ENCODE data around the gene IGF2BP2.
A peak's percentile ranks its signal among the peaks of the same experiment; 100 is the strongest.
"Not testable (repeated sequence)": the region's sequence is repeated elsewhere in the genome, so short reads cannot be mapped to it uniquely, and the experiment has no call there.

The IGF2BP2 gene

DNA sequence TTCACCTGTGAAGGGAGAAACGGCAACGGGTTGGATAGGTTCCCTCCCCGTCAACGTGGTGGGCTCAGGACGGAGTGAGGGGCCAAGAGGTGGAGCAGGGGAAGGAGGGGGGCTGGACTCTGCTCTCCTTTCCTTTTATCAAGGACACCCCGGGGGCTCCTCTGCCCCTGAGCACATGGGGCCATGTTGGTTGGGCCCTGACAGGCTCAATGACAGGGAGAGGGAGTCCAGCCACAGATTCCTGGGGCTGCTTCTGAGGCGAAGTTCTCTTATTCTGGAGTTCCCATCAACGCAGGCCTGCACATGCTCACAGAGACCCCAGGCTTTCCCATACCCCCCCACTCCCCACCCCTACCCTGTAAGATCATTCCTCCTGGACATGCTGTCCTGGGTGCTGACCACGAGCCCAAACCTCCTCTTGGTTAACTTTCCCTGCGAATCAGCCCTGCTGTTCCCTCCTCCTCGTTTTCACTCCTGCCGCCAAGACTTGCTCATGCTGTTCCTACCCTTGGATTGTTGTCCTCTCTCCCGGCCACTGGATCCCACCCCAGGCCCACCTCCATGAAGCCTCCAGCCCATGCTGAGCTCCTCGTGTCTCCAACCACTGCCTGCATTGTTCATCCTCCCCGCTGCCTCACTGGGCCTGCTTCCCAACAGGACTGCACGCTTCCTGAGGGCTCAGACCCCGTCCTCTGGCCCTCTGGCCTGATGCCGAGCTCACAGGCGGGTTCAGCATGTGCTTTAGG lies 177.5 kb downstream of the IGF2BP2 start:
- TF ChIP-seq, protein P1, sequence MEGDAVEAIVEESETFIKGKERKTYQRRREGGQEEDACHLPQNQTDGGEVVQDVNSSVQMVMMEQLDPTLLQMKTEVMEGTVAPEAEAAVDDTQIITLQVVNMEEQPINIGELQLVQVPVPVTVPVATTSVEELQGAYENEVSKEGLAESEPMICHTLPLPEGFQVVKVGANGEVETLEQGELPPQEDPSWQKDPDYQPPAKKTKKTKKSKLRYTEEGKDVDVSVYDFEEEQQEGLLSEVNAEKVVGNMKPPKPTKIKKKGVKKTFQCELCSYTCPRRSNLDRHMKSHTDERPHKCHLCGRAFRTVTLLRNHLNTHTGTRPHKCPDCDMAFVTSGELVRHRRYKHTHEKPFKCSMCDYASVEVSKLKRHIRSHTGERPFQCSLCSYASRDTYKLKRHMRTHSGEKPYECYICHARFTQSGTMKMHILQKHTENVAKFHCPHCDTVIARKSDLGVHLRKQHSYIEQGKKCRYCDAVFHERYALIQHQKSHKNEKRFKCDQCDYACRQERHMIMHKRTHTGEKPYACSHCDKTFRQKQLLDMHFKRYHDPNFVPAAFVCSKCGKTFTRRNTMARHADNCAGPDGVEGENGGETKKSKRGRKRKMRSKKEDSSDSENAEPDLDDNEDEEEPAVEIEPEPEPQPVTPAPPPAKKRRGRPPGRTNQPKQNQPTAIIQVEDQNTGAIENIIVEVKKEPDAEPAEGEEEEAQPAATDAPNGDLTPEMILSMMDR (IDR thresholded peaks at IDR 0.05; ENCODE audit: extremely low read depth, insufficient read depth, missing control alignments): no peak
- in situ Hi-C loops (cut with MboI; ENCODE audit: low pct_unique_long_range_greater_than_20kb, low sequenced_read_pairs, unreplicated experiment): no loop called here
- DNase-seq (ENCODE audit: low spot score): no peak

DNA sequence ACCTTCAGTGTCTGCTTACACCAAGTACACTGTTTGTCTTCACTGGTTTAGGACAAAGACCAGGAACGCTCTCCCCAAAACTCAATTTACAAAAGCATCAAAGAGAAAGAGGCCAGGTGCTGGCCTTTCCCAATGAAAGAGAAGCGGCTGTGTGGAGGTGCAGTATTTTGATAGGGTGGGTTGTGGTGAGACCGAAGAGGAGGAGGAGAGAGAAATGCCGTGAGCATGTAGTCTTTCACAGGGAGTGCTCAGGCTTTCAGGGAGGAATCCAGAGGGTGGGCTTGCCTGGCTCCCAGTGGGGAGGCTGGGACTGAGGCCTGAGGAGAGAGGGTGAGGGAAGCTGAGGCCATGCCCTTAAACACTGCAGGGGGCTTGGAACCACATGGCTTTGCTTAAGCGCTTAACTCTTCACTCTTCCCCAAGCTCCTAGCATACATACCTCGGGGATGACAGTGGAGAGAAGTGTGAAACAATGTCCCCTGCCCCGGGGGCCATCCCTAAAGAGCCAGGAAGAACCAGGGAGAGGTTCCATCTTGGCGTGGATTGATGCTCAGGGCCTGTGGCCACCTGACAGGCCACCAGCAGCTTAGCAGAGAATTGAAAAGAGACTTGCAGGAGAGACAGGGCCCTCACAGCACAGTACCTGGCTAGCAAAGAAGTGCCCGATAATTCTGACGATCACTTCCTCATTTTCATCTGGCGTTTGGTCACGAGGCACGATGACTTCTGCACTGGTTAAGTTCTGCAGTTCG lies 178.3 kb downstream of the IGF2BP2 start:
- peak; percentile 33 for DNase-seq (ENCODE audit: low spot score)
- TF ChIP-seq, protein P1 (IDR thresholded peaks at IDR 0.05; ENCODE audit: extremely low read depth, insufficient read depth, missing control alignments): no peak
- in situ Hi-C loops (cut with MboI; ENCODE audit: low pct_unique_long_range_greater_than_20kb, low sequenced_read_pairs, unreplicated experiment): no loop called here

DNA sequence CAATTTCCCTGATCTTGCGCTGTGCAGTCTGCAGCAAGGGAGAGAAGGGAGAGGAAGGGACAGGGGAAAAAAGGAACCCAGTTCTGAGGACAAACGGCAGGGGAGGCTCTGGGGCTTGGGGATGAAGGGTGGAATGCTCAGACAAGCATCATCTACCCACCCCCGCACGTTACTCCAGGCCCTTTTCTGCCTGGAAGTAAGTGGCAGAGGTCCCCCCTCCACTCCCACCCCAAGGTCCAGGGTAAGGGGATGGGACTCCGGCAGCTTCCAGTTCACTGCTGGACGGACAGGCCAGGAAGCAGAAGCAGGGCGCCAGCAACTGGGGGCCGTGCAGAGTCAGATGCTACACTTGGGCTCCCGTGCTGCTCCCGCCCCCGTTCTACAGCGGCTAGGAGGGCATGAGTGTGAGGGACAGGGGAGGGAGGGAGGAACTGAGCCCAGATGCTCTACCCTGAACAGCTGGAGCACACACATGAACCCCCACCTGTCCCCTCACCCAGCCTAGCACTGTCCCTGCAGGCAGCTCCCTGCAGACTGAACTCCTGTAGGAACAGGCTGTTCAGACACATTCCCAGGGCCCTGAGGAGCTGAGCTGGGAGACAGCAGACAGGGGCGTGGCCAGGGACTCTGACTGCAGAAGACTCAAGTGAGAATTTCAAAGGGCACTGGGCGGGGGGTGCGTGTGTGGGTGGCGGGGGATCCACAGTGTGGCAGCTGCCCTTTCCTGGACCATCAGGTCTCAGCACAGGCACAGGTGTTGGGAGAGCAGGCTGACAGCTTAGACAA lies 179.1 kb downstream of the IGF2BP2 start:
- in situ Hi-C loops (cut with MboI; ENCODE audit: low pct_unique_long_range_greater_than_20kb, low sequenced_read_pairs, unreplicated experiment): no loop called here
- TF ChIP-seq, protein P1 (IDR thresholded peaks at IDR 0.05; ENCODE audit: extremely low read depth, insufficient read depth, missing control alignments): no peak
- no peak for DNase-seq (ENCODE audit: low spot score)

DNA sequence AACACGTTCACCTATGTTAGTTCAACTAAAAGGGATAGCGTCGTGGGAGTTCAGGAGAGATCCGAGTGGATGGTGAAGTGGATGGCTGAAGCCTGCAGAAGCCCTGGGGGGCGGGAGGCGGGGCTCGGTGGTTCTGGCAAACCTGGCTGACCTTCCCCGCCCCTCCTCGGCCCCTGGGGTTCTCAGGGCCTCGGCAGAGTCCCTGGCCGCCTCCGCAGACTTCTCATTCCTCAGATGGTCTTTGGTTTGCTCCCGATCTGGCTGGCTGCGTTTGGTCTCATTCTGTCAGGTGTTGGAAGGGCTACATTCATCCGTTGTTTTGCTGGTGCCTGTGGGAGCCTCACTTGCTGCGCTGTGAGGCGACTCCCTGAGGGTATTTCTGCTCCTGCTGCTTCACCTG lies 179.7 kb downstream of the IGF2BP2 start:
- in situ Hi-C loops (cut with MboI; ENCODE audit: low pct_unique_long_range_greater_than_20kb, low sequenced_read_pairs, unreplicated experiment); DNase-seq (ENCODE audit: low spot score): not testable (repeated sequence)

DNA sequence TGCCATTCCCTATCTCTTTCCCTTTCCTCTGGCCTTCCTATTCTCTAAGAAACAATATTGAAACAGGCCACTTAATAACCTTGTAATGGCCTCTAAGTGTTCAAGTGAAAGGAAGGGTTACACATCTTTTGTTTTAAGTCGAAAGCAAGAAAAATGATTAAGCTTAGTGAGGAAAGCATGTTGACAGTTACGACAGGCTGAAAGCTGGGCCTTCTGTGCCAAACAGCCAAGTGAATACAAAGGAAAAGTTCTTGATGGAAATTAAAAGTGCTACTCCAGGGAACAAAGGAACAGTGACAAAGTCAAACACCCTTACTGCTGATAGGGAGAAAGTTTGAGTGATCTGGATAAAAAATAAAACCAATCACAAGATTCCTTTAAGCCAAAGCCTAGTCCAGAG lies 184.5 kb downstream of the IGF2BP2 start:
- TF ChIP-seq, protein P1 (IDR thresholded peaks at IDR 0.05; ENCODE audit: extremely low read depth, insufficient read depth, missing control alignments): no peak
- no peak for DNase-seq (ENCODE audit: low spot score)
- in situ Hi-C loops (cut with MboI; ENCODE audit: low pct_unique_long_range_greater_than_20kb, low sequenced_read_pairs, unreplicated experiment): no loop called here

DNA sequence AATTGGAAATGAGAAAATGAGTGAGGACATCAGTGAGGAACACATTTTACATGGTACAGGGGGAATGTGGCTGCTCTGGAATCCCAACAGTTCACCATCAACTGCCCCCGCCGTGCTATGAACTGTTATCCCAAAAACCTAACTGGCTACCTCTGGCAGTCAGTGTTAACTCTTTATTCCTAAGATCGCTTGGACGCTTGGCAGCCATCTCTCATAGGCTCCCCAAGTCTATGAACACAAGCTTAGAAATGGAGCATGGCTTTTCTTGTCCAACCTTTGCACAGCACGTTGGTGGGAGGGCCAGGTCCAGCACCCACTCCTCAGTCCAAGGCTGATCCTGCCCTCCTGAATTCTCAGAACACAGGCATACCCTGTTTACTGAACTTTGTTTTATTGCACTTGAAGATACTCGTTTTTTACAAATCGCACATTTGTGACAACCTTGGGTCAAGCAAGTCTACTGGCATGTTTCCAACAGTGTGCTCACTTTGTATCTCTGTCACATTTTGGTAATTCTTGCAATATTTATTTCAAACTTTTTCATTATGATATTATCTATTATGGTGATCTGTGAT lies 185.1 kb downstream of the IGF2BP2 start:
- TF ChIP-seq, protein P1 (IDR thresholded peaks at IDR 0.05; ENCODE audit: extremely low read depth, insufficient read depth, missing control alignments): no peak
- DNase-seq (ENCODE audit: low spot score): no peak
- in situ Hi-C loops (cut with MboI; ENCODE audit: low pct_unique_long_range_greater_than_20kb, low sequenced_read_pairs, unreplicated experiment): no loop called here

DNA sequence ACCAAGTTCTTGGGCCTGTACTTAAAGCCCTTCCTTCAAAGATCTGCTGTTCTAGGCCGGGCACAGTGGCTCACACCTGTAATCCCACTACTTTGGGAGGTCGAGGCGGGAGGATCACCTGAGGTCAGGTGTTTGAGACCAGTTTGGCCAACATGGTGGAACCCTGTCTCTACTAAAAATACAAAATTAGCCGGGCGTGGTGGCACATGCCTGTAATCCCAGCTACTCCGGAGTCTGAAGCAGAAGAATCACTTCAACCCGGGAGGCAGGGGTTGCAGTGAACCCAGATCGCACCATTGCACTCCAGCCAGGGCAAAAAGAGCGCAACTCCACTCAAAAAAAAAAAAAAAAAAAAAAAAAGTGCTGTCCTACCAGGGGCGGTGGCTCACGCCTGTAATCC lies 186.2 kb downstream of the IGF2BP2 start:
- DNase-seq (ENCODE audit: low spot score); in situ Hi-C loops (cut with MboI; ENCODE audit: low pct_unique_long_range_greater_than_20kb, low sequenced_read_pairs, unreplicated experiment): not testable (repeated sequence)

Measured in GM13977 (cell line).